Fibroblast of skin of abdomen (primary cell): ENCODE data around the gene ST6GAL1.
A peak's percentile ranks its signal among the peaks of the same experiment; 100 is the strongest.
"Not testable (repeated sequence)": the region's sequence is repeated elsewhere in the genome, so short reads cannot be mapped to it uniquely, and the experiment has no call there.

ENCODE experiments used
- DNase-seq: peaks from one replicate; pipeline ENCODE4 v3.0.0-alpha.2; 2013

The ST6GAL1 gene

GRCh38 chr3:186996356-186996755 lies 66.0 kb downstream of the ST6GAL1 start:
- no peak for DNase-seq

GRCh38 chr3:186997061-186997460 lies 66.7 kb downstream of the ST6GAL1 start:
- no peak for DNase-seq

GRCh38 chr3:186997473-186997939 lies 67.2 kb downstream of the ST6GAL1 start:
- no peak for DNase-seq

GRCh38 chr3:186998937-186999368 lies 68.6 kb downstream of the ST6GAL1 start:
- no peak for DNase-seq

GRCh38 chr3:187000711-187001151 lies 70.4 kb downstream of the ST6GAL1 start:
- no peak for DNase-seq

- DNase-seq, result no peak
Measured at GRCh38 chr3:187002915-187003314, 72.6 kb downstream of the ST6GAL1 start.

GRCh38 chr3:187005827-187006481 lies 75.6 kb downstream of the ST6GAL1 start:
- DNase-seq, result no peak

GRCh38 chr3:187006864-187007630 lies 76.7 kb downstream of the ST6GAL1 start:
- no peak for DNase-seq

- not testable (repeated sequence) for DNase-seq
Measured at GRCh38 chr3:187010382-187010781, 80.1 kb downstream of the ST6GAL1 start.

- DNase-seq, result no peak
Measured at GRCh38 chr3:187011915-187012314, 81.6 kb downstream of the ST6GAL1 start.

GRCh38 chr3:187012609-187013051 lies 82.3 kb downstream of the ST6GAL1 start:
- DNase-seq, result no peak

- DNase-seq, result peak; percentile 14
Measured at GRCh38 chr3:187013159-187013716, 82.9 kb downstream of the ST6GAL1 start.

- no peak for DNase-seq
Measured at GRCh38 chr3:187014417-187014864, 84.1 kb downstream of the ST6GAL1 start.

- no peak for DNase-seq
Measured at GRCh38 chr3:187015903-187016638, 85.7 kb downstream of the ST6GAL1 start.

GRCh38 chr3:187016639-187017345 lies 86.5 kb downstream of the ST6GAL1 start:
- DNase-seq, result peak; percentile 13

GRCh38 chr3:187017511-187018230 lies 87.3 kb downstream of the ST6GAL1 start:
- DNase-seq, result no peak

- no peak for DNase-seq
Measured at GRCh38 chr3:187019542-187020072, 89.3 kb downstream of the ST6GAL1 start.

GRCh38 chr3:187020376-187020775 lies 90.0 kb downstream of the ST6GAL1 start:
- DNase-seq, result no peak

- no peak for DNase-seq
Measured at GRCh38 chr3:187021748-187022402, 91.5 kb downstream of the ST6GAL1 start.

GRCh38 chr3:187022403-187023029 lies 92.2 kb downstream of the ST6GAL1 start:
- DNase-seq, result no peak
